B cell (primary cell): ENCODE measurements around the gene IGFBP7. TPM values are rescaled to one million over a fixed set of nuclear protein-coding genes. Genes with fewer than 3 reads are reported as not detected.

Source experiments
- ATAC-seq: fragments of 200-7000 bp; cut with Tn5 transposase; one replicate; pipeline ENCODE4 v1.10.0; 2021; ENCODE audit warnings: low read depth, mild to moderate bottlenecking, moderate number of reproducible peaks, moderate library complexity
- CTCF ChIA-PET: fragments of 350-600 bp; sonication (Branson Sonifier 250); formaldehyde crosslinking; loops from one replicate; lab custom pipeline; 2021; ENCODE audit warnings: antibody characterized with exemption, inconsistent platforms; lab: Charles Lee
- POLR2A ChIA-PET: fragments of 350-600 bp; sonication (Branson Sonifier 250); formaldehyde crosslinking; loops from one replicate; lab custom pipeline; 2021; ENCODE audit warnings: antibody characterized with exemption; lab: Charles Lee
- DNase-seq: peaks from one replicate; pipeline ENCODE4 v3.0.0; 2013
- H2AFZ ChIP-seq: 2 replicates; pipeline ENCODE4 v1.6.1; 2012; ENCODE audit warnings: mild to moderate bottlenecking, low read depth, low read length; ENCODE audit not compliant: insufficient read depth, poor library complexity, severe bottlenecking
- H3K27ac ChIP-seq, 2 donors: 1 replicate in 1 of 2; 2 replicates in 1 of 2; pipeline ENCODE4 v1.5.1; 2012 to 2013; ENCODE audit warnings: low read length in 2 of 2, mild to moderate bottlenecking in 2 of 2, moderate library complexity in 1 of 2
- H3K27me3 ChIP-seq, 4 experiments: fragments of 200-600 bp in 1 of 4; sonication (generic) in 1 of 4; replicated peaks in 1 of 4; 1 replicate in 2 of 4; 2 replicates in 2 of 4; pipeline versions ENCODE4 v1.6.1 to v1.7.0; 2013 to 2016; ENCODE audit warnings: low read length in 3 of 4, mild to moderate bottlenecking in 2 of 4, mixed read lengths in 1 of 4, moderate library complexity in 1 of 4; ENCODE audit not compliant: insufficient read depth in 4 of 4, control insufficient read depth in 3 of 4; ENCODE audit errors: control extremely low read depth in 1 of 4
- H3K36me3 ChIP-seq, 2 experiments: replicated peaks in 1 of 2; 1 replicate in 1 of 2; 2 replicates in 1 of 2; pipeline versions ENCODE4 v1.6.1 to v1.7.1; 2013; ENCODE audit warnings: low read length in 1 of 2; ENCODE audit not compliant: insufficient read depth in 2 of 2, control insufficient read depth in 1 of 2; ENCODE audit errors: control extremely low read depth in 1 of 2, extremely low read depth in 1 of 2
- H3K4me1 ChIP-seq, 2 donors: fragments of 200-600 bp in 1 of 2; sonication (generic) in 1 of 2; 1 replicate in 1 of 2; 2 replicates in 1 of 2; pipeline versions ENCODE4 v1.5.1 to v1.6.1; 2013 to 2017; ENCODE audit warnings: low read length in 2 of 2; ENCODE audit not compliant: control insufficient read depth in 2 of 2, insufficient read depth in 2 of 2
- H3K4me2 ChIP-seq: replicated peaks from 2 replicates; pipeline ENCODE3; 2012; ENCODE audit warnings: mild to moderate bottlenecking, low read depth, low read length; ENCODE audit not compliant: poor library complexity, severe bottlenecking
- H3K4me3 ChIP-seq, 5 experiments: fragments of 200-600 bp in 1 of 5; sonication (generic) in 1 of 5; 1 replicate in 3 of 5; 2 replicates in 2 of 5; pipeline versions ENCODE4 v1.5.1 to v1.7.0; 2011 to 2016; ENCODE audit warnings: low read length in 4 of 5, mild to moderate bottlenecking in 4 of 5, low read depth in 2 of 5, control low read depth in 1 of 5, moderate library complexity in 1 of 5; ENCODE audit not compliant: insufficient read depth in 1 of 5; ENCODE audit errors: control extremely low read depth in 1 of 5, extremely low read depth in 1 of 5
- H3K79me2 ChIP-seq: fragments of 200-600 bp; sonication (generic); one replicate; pipeline ENCODE4 v1.6.0; 2016; ENCODE audit warnings: low read length; ENCODE audit not compliant: control insufficient read depth, insufficient read depth
- H3K9ac ChIP-seq: fragments of 200-600 bp; sonication (generic); 2 replicates; pipeline ENCODE4 v1.6.1; 2017; ENCODE audit warnings: mild to moderate bottlenecking, low read length, moderate library complexity
- H3K9me3 ChIP-seq, 3 donors: one replicate each; pipeline versions ENCODE4 v1.6.1 to v1.7.1; 2013; ENCODE audit warnings: low read length in 2 of 3; ENCODE audit not compliant: control insufficient read depth in 2 of 3, insufficient read depth in 1 of 3; ENCODE audit errors: control extremely low read depth in 1 of 3
- H4K20me1 ChIP-seq: 2 replicates; pipeline ENCODE4 v1.6.0; 2012; ENCODE audit warnings: mild to moderate bottlenecking, low read length; ENCODE audit not compliant: insufficient read depth, control insufficient read depth, poor library complexity, severe bottlenecking
- H3K27ac Mint-ChIP-seq: one replicate; pipeline ENCODE4 v1.8.0; 2021; ENCODE audit warnings: mixed read lengths
- H3K27me3 Mint-ChIP-seq: one replicate; pipeline ENCODE4 v1.8.0; 2021; ENCODE audit warnings: mixed read lengths
- H3K4me1 Mint-ChIP-seq: one replicate; pipeline ENCODE4 v1.8.0; 2021; ENCODE audit warnings: mixed read lengths
- H3K4me3 Mint-ChIP-seq: one replicate; pipeline ENCODE4 v1.8.0; 2021; ENCODE audit warnings: mixed read lengths
- H3K9me3 Mint-ChIP-seq: one replicate; pipeline ENCODE4 v1.8.0; 2022; ENCODE audit warnings: mixed read lengths; ENCODE audit not compliant: insufficient read depth
- CTCF ChIP-seq: fragments of 200-600 bp; IDR thresholded peaks from one replicate; pipeline ENCODE4 v1.8.0; 2022; ENCODE audit warnings: antibody characterized with exemption, mild to moderate bottlenecking
- EZH2 ChIP-seq: IDR thresholded peaks from 2 replicates; pipeline ENCODE4 v1.6.1; 2012; ENCODE audit warnings: borderline replicate concordance, low read depth, mild to moderate bottlenecking, moderate library complexity, low read length; ENCODE audit not compliant: insufficient read depth, poor library complexity, severe bottlenecking
- intact Hi-C: fragments of 100-400 bp; cut with micrococcal nuclease; formaldehyde crosslinking; loops from one replicate; pipeline ENCODE4 v1.10.0; 2022
- polyA plus RNA-seq: library from polyadenylated mRNA; depleted of rRNA; stranded (reverse); fragments of >200 nt; gene quantifications from 2 replicates; pipeline ENCODE4 v1.2.3, GENCODE V29; 2012
- total RNA-seq, 2 donors: library from RNA; stranded (reverse); fragments of 120-200 nt in 1 of 2; gene quantifications; 1 replicate in 1 of 2; 2 replicates in 1 of 2; pipeline versions ENCODE4 v1.2.3 to v1.2.4, GENCODE V29; 2013 to 2022

Gene IGFBP7
- total and polyA plus RNA-seq, 2 donors (not counting 1 experiment from before 2014, with no cell fraction given), result 0.37 TPM; not detected in 1

GRCh38 chr4:57125996-57126395 lies 15.8 kb upstream of the IGFBP7 start:
- TF ChIP-seq CTCF (no peak), EZH2 (no peak)
- POLR2A ChIA-PET, result no interaction called here
- Histone ChIP-seq H2AFZ (no peak overlapping the region), H3K4me1 (no peaks in the 10 kb centered on the region), H3K4me3 (no peak overlapping the region), H3K36me3 (no peaks in the 10 kb centered on the region), H3K79me2 (no peaks in the 10 kb centered on the region), H4K20me1 (no peaks in the 10 kb centered on the region), H3K9me3 (peaks cover 0 to 7% (median 0%) of the 10 kb centered on the region in 3 donors), H3K9ac (no peak overlapping the region), H3K4me2 (no peak overlapping the region), H3K27ac (no peak overlapping the region), H3K27me3 (no peaks in the 10 kb centered on the region)
- ATAC-seq (no peak), DNase-seq (no peak)
- H3K4me3 Mint-ChIP-seq, result no peak overlapping the region
- no peaks in the 10 kb centered on the region for H3K4me1 Mint-ChIP-seq
- H3K9me3 Mint-ChIP-seq, result peaks cover 5% of the 10 kb centered on the region
- H3K27ac Mint-ChIP-seq, result no peak overlapping the region
- intact Hi-C loops, result no loop called here
- CTCF ChIA-PET, result no interaction called here
- peaks cover 16% of the 10 kb centered on the region for H3K27me3 Mint-ChIP-seq

- Mint-ChIP-seq H3K4me3 (no peak overlapping the region), H3K27me3 (peaks cover 13% of the 10 kb centered on the region), H3K27ac (no peak overlapping the region), H3K9me3 (peaks cover 5% of the 10 kb centered on the region), H3K4me1 (no peaks in the 10 kb centered on the region)
- POLR2A ChIA-PET, result no interaction called here
- TF ChIP-seq EZH2 (no peak), CTCF (no peak)
- no peak overlapping the region for H3K27ac ChIP-seq
- H3K27me3 ChIP-seq, result no peaks in the 10 kb centered on the region
- CTCF ChIA-PET, result no interaction called here
- H3K4me2 ChIP-seq, result no peak overlapping the region
- no peak overlapping the region for H3K4me3 ChIP-seq
- H3K36me3 ChIP-seq, result no peaks in the 10 kb centered on the region
- no peak overlapping the region for H3K9ac ChIP-seq
- no peaks in the 10 kb centered on the region for H4K20me1 ChIP-seq
- no peak overlapping the region for H2AFZ ChIP-seq
- ATAC-seq, result no peak
- peaks cover 0 to 7% (median 0%) of the 10 kb centered on the region in 3 donors for H3K9me3 ChIP-seq
- intact Hi-C loops, result no loop called here
- H3K79me2 ChIP-seq, result no peaks in the 10 kb centered on the region
- H3K4me1 ChIP-seq, result no peaks in the 10 kb centered on the region
- DNase-seq, result no peak
These were observed 14.0 kb upstream of the IGFBP7 start for GRCh38 chr4:57124145-57124544.
